Caco-2 (cell line): ENCODE measurements around the gene HSD17B2. TPM values are rescaled to one million over a fixed set of nuclear protein-coding genes. Genes with fewer than 3 reads are reported as not detected.

Source experiments
- BruUV-seq: library from RNA; stranded (reverse); fragments of 400-500 nt; replicated peaks from 2 replicates; lab custom pipeline; 2021; lab: Mats Ljungman, UMichigan
- CTCF ChIA-PET: fragments of 300-600 bp; sonication (Branson Sonifier 250); formaldehyde crosslinking; loops from one replicate; lab custom pipeline; 2022; ENCODE audit warnings: antibody characterized with exemption; lab: Charles Lee
- POLR2A ChIA-PET: fragments of 300-600 bp; sonication (Branson Sonifier 250); formaldehyde crosslinking; loops from one replicate; lab custom pipeline; 2022; ENCODE audit warnings: antibody characterized with exemption; lab: Charles Lee
- DNase-seq, 2 experiments: peaks; one replicate each; pipeline versions ENCODE4 v3.0.0 to v3.0.0-alpha.2; 2020 to 2022
- H3K27me3 ChIP-seq: replicated peaks from 2 replicates; pipeline ENCODE4 v1.6.0; 2011; ENCODE audit warnings: low read length; ENCODE audit not compliant: control insufficient read depth, insufficient read depth
- H3K36me3 ChIP-seq: 2 replicates; pipeline ENCODE4 v1.5.1; 2011; ENCODE audit warnings: low read length; ENCODE audit not compliant: control insufficient read depth, insufficient read depth
- H3K4me1 ChIP-seq: fragments of 250-450 bp; sonication (Bioruptor Pico); 2 replicates; pipeline ENCODE4 v1.5.1; 2020; ENCODE audit warnings: mild to moderate bottlenecking
- H3K4me3 ChIP-seq: 2 replicates; pipeline ENCODE4 v1.5.1; 2011; ENCODE audit warnings: low read depth, mild to moderate bottlenecking, control low read depth, low read length
- H3K9me3 ChIP-seq: fragments of 250-450 bp; sonication (Bioruptor Pico); 2 replicates; pipeline ENCODE4 v1.5.1; 2020; ENCODE audit warnings: mild to moderate bottlenecking, moderate library complexity
- H3K27ac Mint-ChIP-seq: one replicate; pipeline ENCODE4 v1.8.0; 2022; ENCODE audit warnings: mixed read lengths; ENCODE audit not compliant: unreplicated experiment
- H3K27me3 Mint-ChIP-seq: one replicate; pipeline ENCODE4 v1.8.0; 2022; ENCODE audit warnings: mixed read lengths; ENCODE audit not compliant: insufficient read depth, unreplicated experiment
- H3K36me3 Mint-ChIP-seq: one replicate; pipeline ENCODE4 v1.8.0; 2022; ENCODE audit warnings: mild to moderate bottlenecking, mixed read lengths; ENCODE audit not compliant: insufficient read depth, unreplicated experiment
- H3K4me1 Mint-ChIP-seq: one replicate; pipeline ENCODE4 v1.8.0; 2022; ENCODE audit warnings: low read depth, mixed read lengths; ENCODE audit not compliant: unreplicated experiment
- H3K4me3 Mint-ChIP-seq: one replicate; pipeline ENCODE4 v1.8.0; 2022; ENCODE audit warnings: mild to moderate bottlenecking, moderate library complexity, mixed read lengths; ENCODE audit not compliant: unreplicated experiment
- H3K9me3 Mint-ChIP-seq: one replicate; pipeline ENCODE4 v1.8.0; 2022; ENCODE audit warnings: mixed read lengths; ENCODE audit not compliant: unreplicated experiment
- CTCF ChIP-seq, 2 experiments: fragments of 200-600 bp in 1 of 2; IDR thresholded peaks; 1 replicate in 1 of 2; 2 replicates in 1 of 2; pipeline versions ENCODE4 v1.5.1 to v1.8.0; 2011 to 2022; ENCODE audit warnings: antibody characterized with exemption in 1 of 2, control low read depth in 1 of 2, inconsistent platforms in 1 of 2, low read depth in 1 of 2, low read length in 1 of 2, mild to moderate bottlenecking in 1 of 2, moderate library complexity in 1 of 2; ENCODE audit not compliant: insufficient read depth in 1 of 2, severe bottlenecking in 1 of 2, unreplicated experiment in 1 of 2
- intact Hi-C: fragments of 100-400 bp; cut with micrococcal nuclease; formaldehyde crosslinking; loops from one replicate; pipeline ENCODE4 v1.10.0; 2022; ENCODE audit not compliant: unreplicated experiment
- total RNA-seq: library from RNA; stranded (reverse); gene quantifications from 2 replicates; pipeline ENCODE4 v1.2.3, GENCODE V29; 2022

Gene HSD17B2
- total RNA-seq, 1 experiment from 2014 or later, result 5.1 TPM

GRCh38 chr16:82094942-82095540 is 60.0 kb downstream of the HSD17B2 start:
- peaks cover 9% of the 10 kb centered on the region; the same call in 1 of the 2 replicates for H3K4me1 ChIP-seq

GRCh38 chr16:82096641-82097040 is 61.6 kb downstream of the HSD17B2 start:
- Histone ChIP-seq H3K4me1 (peaks cover 9% of the 10 kb centered on the region; the same call in 1 of the 2 replicates), H3K9me3 (0 out of 2 replicates have a peak, but pooled peaks cover 3% of the 10 kb centered on the region), H3K27me3 (no peaks in the 10 kb centered on the region; the same call in 1 of the 2 replicates), H3K36me3 (peaks cover 2% of the 10 kb centered on the region), H3K4me3 (no peak overlapping the region)
- no peaks in the 10 kb centered on the region for H3K36me3 Mint-ChIP-seq
- DNase-seq, result no peak
- BruUV-seq, result no TSS peak
- H3K4me1 Mint-ChIP-seq, result no peaks in the 10 kb centered on the region
- no peak for TF ChIP-seq CTCF (IDR thresholded peaks at IDR 0.05; ENCODE audit: insufficient read depth in 1 of 2, low read depth in 1 of 2, low read length in 1 of 2, severe bottlenecking in 1 of 2, unreplicated experiment in 1 of 2)
- H3K27ac Mint-ChIP-seq, result no peak overlapping the region
- POLR2A ChIA-PET, result no interaction called here
- H3K9me3 Mint-ChIP-seq, result peaks cover 12% of the 10 kb centered on the region
- CTCF ChIA-PET, result no interaction called here
- H3K27me3 Mint-ChIP-seq, result peaks cover 4% of the 10 kb centered on the region
- intact Hi-C loops, result no loop called here
- no peak overlapping the region for H3K4me3 Mint-ChIP-seq

More at GRCh38 chr16:82094942-82095540, 60.0 kb downstream of the HSD17B2 start:
- H3K9me3 ChIP-seq, result 0 out of 2 replicates have a peak, but pooled peaks cover 2% of the 10 kb centered on the region
- Mint-ChIP-seq H3K36me3 (no peaks in the 10 kb centered on the region), H3K4me3 (no peak overlapping the region), H3K27ac (no peak overlapping the region), H3K4me1 (no peaks in the 10 kb centered on the region), H3K27me3 (peaks cover 2% of the 10 kb centered on the region), H3K9me3 (peaks cover 6% of the 10 kb centered on the region)
- TF ChIP-seq CTCF (IDR thresholded peaks at IDR 0.05; ENCODE audit: insufficient read depth in 1 of 2, low read depth in 1 of 2, low read length in 1 of 2, severe bottlenecking in 1 of 2, unreplicated experiment in 1 of 2), result no peak
- H3K36me3 ChIP-seq, result peaks cover 2% of the 10 kb centered on the region
- no TSS peak for BruUV-seq
- POLR2A ChIA-PET, result no interaction called here
- intact Hi-C loops, result no loop called here
- no peaks in the 10 kb centered on the region; the same call in 1 of the 2 replicates for H3K27me3 ChIP-seq
- no peak overlapping the region for H3K4me3 ChIP-seq
- DNase-seq, result no peak
- CTCF ChIA-PET, result no interaction called here

GRCh38 chr16:82105107-82105506 is 70.1 kb downstream of the HSD17B2 start:
- ChIA-PET POLR2A (no interaction called here), CTCF (no interaction called here)
- 0 out of 2 replicates have a peak, but pooled peaks cover under 1% of the 10 kb centered on the region for H3K9me3 ChIP-seq
- H3K36me3 Mint-ChIP-seq, result no peaks in the 10 kb centered on the region
- no peak overlapping the region for H3K4me3 ChIP-seq
- no peak overlapping the region for H3K4me3 Mint-ChIP-seq
- H3K9me3 Mint-ChIP-seq, result peaks cover 5% of the 10 kb centered on the region
- DNase-seq, result no peak
- intact Hi-C loops, result no loop called here
- H3K4me1 ChIP-seq, result no peaks in the 10 kb centered on the region
- H3K27me3 Mint-ChIP-seq, result peaks cover 7% of the 10 kb centered on the region
- TF ChIP-seq CTCF (IDR thresholded peaks at IDR 0.05; ENCODE audit: insufficient read depth in 1 of 2, low read depth in 1 of 2, low read length in 1 of 2, severe bottlenecking in 1 of 2, unreplicated experiment in 1 of 2), result no peak
- H3K27ac Mint-ChIP-seq, result no peak overlapping the region
- H3K4me1 Mint-ChIP-seq, result no peaks in the 10 kb centered on the region
- H3K27me3 ChIP-seq, result no peaks in the 10 kb centered on the region
- BruUV-seq, result no TSS peak
- H3K36me3 ChIP-seq, result no peaks in the 10 kb centered on the region
